Endodermal cell (in vitro differentiated cells): Measurements from ENCODE around the gene ZNF681. TPM values are rescaled to one million over a fixed set of nuclear protein-coding genes. Genes with fewer than 3 reads are reported as not detected.

Experiments
- DNase-seq: peaks from one replicate; pipeline ENCODE4 v3.0.0-alpha.2; 2017
- H3K27ac ChIP-seq: 2 replicates; pipeline ENCODE4 v1.5.1; 2013; ENCODE audit warnings: mild to moderate bottlenecking, low read depth, low read length, moderate library complexity
- H3K27me3 ChIP-seq: 2 replicates; pipeline ENCODE4 v1.6.1; 2013; ENCODE audit warnings: mild to moderate bottlenecking, low read length, moderate library complexity; ENCODE audit not compliant: insufficient read depth, control insufficient read depth, poor library complexity, severe bottlenecking
- H3K36me3 ChIP-seq: 2 replicates; pipeline ENCODE4 v1.7.0; 2013; ENCODE audit warnings: mild to moderate bottlenecking, low read length, moderate library complexity; ENCODE audit not compliant: control insufficient read depth, insufficient read depth
- H3K4me1 ChIP-seq: one replicate; pipeline ENCODE4 v1.7.0; 2013; ENCODE audit warnings: low read length; ENCODE audit not compliant: control insufficient read depth, insufficient read depth
- H3K4me3 ChIP-seq: 2 replicates; pipeline ENCODE4 v1.5.1; 2013; ENCODE audit warnings: mild to moderate bottlenecking, low read length, moderate library complexity
- H3K9ac ChIP-seq: 2 replicates; pipeline ENCODE4 v1.6.1; 2013; ENCODE audit warnings: mild to moderate bottlenecking, low read length, moderate library complexity; ENCODE audit not compliant: poor library complexity, severe bottlenecking; ENCODE audit errors: extremely low read depth
- H3K9me3 ChIP-seq: 2 replicates; pipeline ENCODE4 v1.6.1; 2013; ENCODE audit warnings: mild to moderate bottlenecking, low read length, moderate library complexity; ENCODE audit not compliant: control insufficient read depth
- H3K27ac Mint-ChIP-seq: 2 replicates; pipeline ENCODE4 v1.8.0; 2020; ENCODE audit warnings: mixed read lengths
- H3K27me3 Mint-ChIP-seq: 2 replicates; pipeline ENCODE4 v1.8.0; 2021; ENCODE audit warnings: mild to moderate bottlenecking, mixed read lengths; ENCODE audit not compliant: insufficient read depth
- H3K36me3 Mint-ChIP-seq: 2 replicates; pipeline ENCODE4 v1.8.0; 2020; ENCODE audit warnings: low read depth, mixed read lengths
- H3K4me1 Mint-ChIP-seq: 2 replicates; pipeline ENCODE4 v1.8.0; 2020; ENCODE audit warnings: mixed read lengths
- H3K4me3 Mint-ChIP-seq: 2 replicates; pipeline ENCODE4 v1.8.0; 2020; ENCODE audit warnings: mild to moderate bottlenecking, moderate library complexity, mixed read lengths
- H3K9me3 Mint-ChIP-seq: 2 replicates; pipeline ENCODE4 v1.8.0; 2020; ENCODE audit warnings: mild to moderate bottlenecking, mixed read lengths
- WGBS, 2 experiments: methylation state at CpG; one replicate each; pipeline versions ENCODE4 v1.1.5 to v1.1.7; 2013; ENCODE audit warnings: missing lambda C conversion rate in 2 of 2, mixed read lengths in 1 of 2; ENCODE audit not compliant: insufficient coverage in 1 of 2, insufficient read length in 1 of 2; 5-methylcytosine and 5-hydroxymethylcytosine counted together
- total RNA-seq, 2 donors: library from RNA; stranded (reverse); fragmentation: NEBNext Ultra II Directional in 1 of 2; extraction: Animal tissue kit (Norgen Biotek cat#: 25700) in 1 of 2; gene quantifications; 2 replicates in 1 of 2; 3 replicates in 1 of 2; pipeline ENCODE4 v1.2.1, GENCODE V29; 2021
- TF ChIP-seq, protein P1 (sequence below): fragments of 200-600 bp; sonication (generic); conservative IDR thresholded peaks from 2 replicates; pipeline ENCODE4 v1.5.0; 2021; ENCODE audit warnings: antibody characterized with exemption, mild to moderate bottlenecking

ZNF681 gene
- total RNA-seq, 2 donors from 2014 or later, result 3.5 to 11.3 TPM

- Mint-ChIP-seq H3K9me3 (peaks cover 2% of the 10 kb centered on the region), H3K4me1 (peaks cover 6% of the 10 kb centered on the region)
These were observed 32.2 kb upstream of the ZNF681 start for GRCh38 chr19:23790641-23791488.

DNA sequence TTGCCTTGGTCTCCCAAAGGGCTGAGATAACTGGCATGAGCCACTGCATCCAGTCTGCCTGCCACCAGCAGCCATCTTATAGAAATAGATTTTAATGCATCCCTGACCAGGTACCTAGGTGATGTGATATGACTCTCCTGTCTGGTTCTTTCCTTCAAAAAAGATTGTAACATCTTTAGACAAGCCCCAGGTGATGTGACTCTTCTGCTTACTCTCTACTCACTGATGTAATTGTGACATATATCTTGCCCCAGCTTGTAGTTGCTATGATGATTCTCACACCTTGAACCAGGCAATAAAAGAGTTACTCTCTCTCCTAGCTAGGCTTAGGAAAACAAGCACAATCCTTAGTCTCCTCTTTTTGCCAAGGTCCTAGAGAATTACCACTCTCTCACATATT is 30.6 kb upstream of the ZNF681 start:
- H3K9me3 Mint-ChIP-seq, result no peaks in the 10 kb centered on the region
- Histone ChIP-seq H3K4me3 (no peak overlapping the region), H3K27me3 (no peaks in the 10 kb centered on the region), H3K9me3 (peaks cover 5% of the 10 kb centered on the region), H3K4me1 (no peaks in the 10 kb centered on the region), H3K9ac (no peak overlapping the region), H3K27ac (no peak overlapping the region), H3K36me3 (peaks cover 73% of the 10 kb centered on the region)
- TF ChIP-seq, protein P1, sequence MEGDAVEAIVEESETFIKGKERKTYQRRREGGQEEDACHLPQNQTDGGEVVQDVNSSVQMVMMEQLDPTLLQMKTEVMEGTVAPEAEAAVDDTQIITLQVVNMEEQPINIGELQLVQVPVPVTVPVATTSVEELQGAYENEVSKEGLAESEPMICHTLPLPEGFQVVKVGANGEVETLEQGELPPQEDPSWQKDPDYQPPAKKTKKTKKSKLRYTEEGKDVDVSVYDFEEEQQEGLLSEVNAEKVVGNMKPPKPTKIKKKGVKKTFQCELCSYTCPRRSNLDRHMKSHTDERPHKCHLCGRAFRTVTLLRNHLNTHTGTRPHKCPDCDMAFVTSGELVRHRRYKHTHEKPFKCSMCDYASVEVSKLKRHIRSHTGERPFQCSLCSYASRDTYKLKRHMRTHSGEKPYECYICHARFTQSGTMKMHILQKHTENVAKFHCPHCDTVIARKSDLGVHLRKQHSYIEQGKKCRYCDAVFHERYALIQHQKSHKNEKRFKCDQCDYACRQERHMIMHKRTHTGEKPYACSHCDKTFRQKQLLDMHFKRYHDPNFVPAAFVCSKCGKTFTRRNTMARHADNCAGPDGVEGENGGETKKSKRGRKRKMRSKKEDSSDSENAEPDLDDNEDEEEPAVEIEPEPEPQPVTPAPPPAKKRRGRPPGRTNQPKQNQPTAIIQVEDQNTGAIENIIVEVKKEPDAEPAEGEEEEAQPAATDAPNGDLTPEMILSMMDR, result no peak
- H3K27me3 Mint-ChIP-seq, result no peaks in the 10 kb centered on the region
- no peak for DNase-seq
- H3K36me3 Mint-ChIP-seq, result peaks cover 77% of the 10 kb centered on the region
- H3K4me3 Mint-ChIP-seq, result no peak overlapping the region
- H3K4me1 Mint-ChIP-seq, result peaks cover 4% of the 10 kb centered on the region
- no peak overlapping the region for H3K27ac Mint-ChIP-seq

More at GRCh38 chr19:23790641-23791488, 32.2 kb upstream of the ZNF681 start:
- TF ChIP-seq, protein P1, result no peak
- Histone ChIP-seq H3K4me1 (no peaks in the 10 kb centered on the region), H3K9ac (no peak overlapping the region), H3K9me3 (peaks cover 14% of the 10 kb centered on the region), H3K27ac (no peak overlapping the region), H3K4me3 (no peak overlapping the region), H3K27me3 (no peaks in the 10 kb centered on the region), H3K36me3 (peaks cover 65% of the 10 kb centered on the region)
- H3K27me3 Mint-ChIP-seq, result no peaks in the 10 kb centered on the region
- H3K4me3 Mint-ChIP-seq, result no peak overlapping the region
- H3K36me3 Mint-ChIP-seq, result peaks cover 75% of the 10 kb centered on the region
- DNase-seq, result no peak
- H3K27ac Mint-ChIP-seq, result peak overlapping the region; percentile 55
- 75 to 84% methylated on average over 9 to 17 of the region's 17 CpGs for WGBS, 2 experiments

DNA sequence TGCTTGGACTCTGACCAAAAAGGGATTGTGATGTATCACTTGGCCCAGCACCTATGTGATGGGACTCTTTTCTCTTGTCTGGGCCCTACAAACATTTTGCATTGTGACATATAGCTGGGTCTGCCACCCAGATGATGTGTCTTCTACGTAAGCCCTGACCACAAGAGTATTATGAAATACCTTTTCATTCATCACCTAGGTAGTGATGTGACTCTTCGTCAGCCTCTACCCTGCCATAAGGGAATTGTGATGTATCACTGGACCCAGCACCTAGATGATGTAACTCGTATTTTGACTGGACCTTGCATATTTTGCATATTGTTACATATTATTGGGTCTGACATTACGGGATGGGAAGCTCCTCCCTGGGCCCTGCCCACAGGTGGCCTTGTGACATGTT is 29.7 kb upstream of the ZNF681 start:
- WGBS, 2 experiments, result 91 to 96% methylated on average over 3 to 4 of the region's 4 CpGs
- H3K9me3 Mint-ChIP-seq, result no peaks in the 10 kb centered on the region

More for the DNA sequence above, 29.7 kb upstream of the ZNF681 start:
- H3K27ac ChIP-seq, result no peak overlapping the region
- peaks cover 80% of the 10 kb centered on the region for H3K36me3 Mint-ChIP-seq
- peaks cover 5% of the 10 kb centered on the region for H3K9me3 ChIP-seq
- no peak for DNase-seq
- H3K4me3 Mint-ChIP-seq, result no peak overlapping the region
- no peak overlapping the region for H3K27ac Mint-ChIP-seq
- TF ChIP-seq, protein P1, result no peak
- no peak overlapping the region for H3K9ac ChIP-seq
- no peaks in the 10 kb centered on the region for H3K27me3 ChIP-seq
- no peaks in the 10 kb centered on the region for H3K27me3 Mint-ChIP-seq
- H3K4me1 ChIP-seq, result no peaks in the 10 kb centered on the region
- H3K4me1 Mint-ChIP-seq, result peaks cover 4% of the 10 kb centered on the region
- H3K36me3 ChIP-seq, result peaks cover 76% of the 10 kb centered on the region
- H3K4me3 ChIP-seq, result no peak overlapping the region
